ENCODE data around the gene C16orf87. TPM values are rescaled to one million over a fixed set of nuclear protein-coding genes. Genes with fewer than 3 reads are reported as not detected.
"Not testable (repeated sequence)": the region's sequence is repeated elsewhere in the genome, so short reads cannot be mapped to it uniquely, and the experiment has no call there.

Gene C16orf87
- total RNA-seq, 4 donors from 2014 or later: 5.5 to 14.9 (median 7.9) TPM

GRCh38 chr16:46790599-46791270 is 40.2 kb downstream of the C16orf87 start:
- H3K4me3 ChIP-seq (ENCODE audit: low read depth, poor library complexity, severe bottlenecking): no peak overlapping the region
- intact Hi-C loops (cut with DNase I; ENCODE audit: low total_unique reads): no loop called here

DNA sequence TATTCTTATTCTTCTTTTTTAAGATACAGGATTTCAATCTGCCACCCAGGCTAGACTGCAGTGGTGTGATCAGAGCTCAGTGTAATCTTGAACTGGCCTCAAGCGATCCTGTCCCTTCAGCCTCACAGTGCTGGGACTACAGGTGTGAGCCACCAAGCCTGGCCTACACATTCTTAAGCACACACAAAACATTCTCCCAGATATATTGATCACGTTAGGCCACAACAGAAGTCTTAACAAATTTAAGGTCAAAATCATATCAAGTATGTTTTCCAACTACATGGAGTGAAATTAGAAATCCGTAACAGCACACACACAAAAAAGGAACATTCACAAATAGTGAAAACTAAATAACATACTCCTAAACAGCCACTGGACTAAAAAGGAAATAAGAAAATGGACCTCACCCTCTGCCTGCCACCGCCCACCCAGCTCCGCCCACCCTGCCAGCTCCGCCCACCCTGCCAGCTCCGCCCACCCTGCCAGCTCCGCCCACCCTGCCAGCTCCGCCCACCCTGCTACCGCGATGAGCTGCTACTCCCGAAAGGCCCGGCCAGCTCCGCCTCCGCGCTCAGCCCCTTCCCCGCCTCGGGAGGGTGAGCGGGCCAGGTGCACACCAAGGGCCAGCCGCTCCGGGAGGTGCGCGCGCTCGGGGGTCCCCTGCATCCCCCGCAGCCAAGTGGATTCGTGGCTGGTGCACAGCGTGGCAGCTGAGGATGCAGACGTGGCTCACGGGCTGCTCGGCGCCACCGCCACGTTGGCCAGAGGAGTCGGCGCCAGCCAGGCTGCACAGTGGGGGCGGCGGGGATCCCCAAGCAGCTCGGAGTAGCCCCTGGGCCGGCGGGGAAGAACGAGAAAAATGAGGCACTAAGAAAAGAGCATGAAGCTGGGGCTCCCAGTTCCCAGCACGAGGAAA is 41.2 kb downstream of the C16orf87 start:
- 8 to 13% methylated on average over 26 to 43 of the region's 43 CpGs for WGBS, 2 donors
- peak overlapping the region; percentile 64 for H3K4me3 ChIP-seq (ENCODE audit: low read depth, poor library complexity, severe bottlenecking)
- DNase-seq (ENCODE audit: low spot score in 2 of 2): peak; percentile 55 to 90
- TF ChIP-seq CTCF (IDR thresholded peaks at IDR 0.05) (no peak), POLR2A (IDR thresholded peaks at IDR 0.05) (no peak)
- intact Hi-C loops (cut with DNase I; ENCODE audit: low total_unique reads): no loop called here

More at GRCh38 chr16:46790599-46791270, 40.2 kb downstream of the C16orf87 start:
- TF ChIP-seq CTCF (IDR thresholded peaks at IDR 0.05): no peak
- no peak for TF ChIP-seq POLR2A (IDR thresholded peaks at IDR 0.05)
- WGBS, 2 donors: 76 to 84% methylated on average over 8 of the region's 8 CpGs
- no peak for DNase-seq (ENCODE audit: low spot score in 2 of 2)

GRCh38 chr16:46788891-46789474 is 42.0 kb downstream of the C16orf87 start:
- no peak overlapping the region for H3K4me3 ChIP-seq (ENCODE audit: low read depth, poor library complexity, severe bottlenecking)
- DNase-seq (ENCODE audit: low spot score in 2 of 2): no peak
- 77 to 78% methylated on average over 3 of the region's 3 CpGs for WGBS, 2 donors
- intact Hi-C loops (cut with DNase I; ENCODE audit: low total_unique reads): no loop called here
- TF ChIP-seq CTCF (IDR thresholded peaks at IDR 0.05): no peak
- TF ChIP-seq POLR2A (IDR thresholded peaks at IDR 0.05): no peak

GRCh38 chr16:46787909-46788308 is 43.1 kb downstream of the C16orf87 start:
- no peak for DNase-seq (ENCODE audit: low spot score in 2 of 2)
- no peak overlapping the region for H3K4me3 ChIP-seq (ENCODE audit: low read depth, poor library complexity, severe bottlenecking)
- intact Hi-C loops (cut with DNase I; ENCODE audit: low total_unique reads): no loop called here
- TF ChIP-seq POLR2A (IDR thresholded peaks at IDR 0.05): no peak
- TF ChIP-seq CTCF (IDR thresholded peaks at IDR 0.05): no peak
- WGBS, 2 donors: 54 to 93% methylated on average over 1 of the region's 1 CpG

DNA sequence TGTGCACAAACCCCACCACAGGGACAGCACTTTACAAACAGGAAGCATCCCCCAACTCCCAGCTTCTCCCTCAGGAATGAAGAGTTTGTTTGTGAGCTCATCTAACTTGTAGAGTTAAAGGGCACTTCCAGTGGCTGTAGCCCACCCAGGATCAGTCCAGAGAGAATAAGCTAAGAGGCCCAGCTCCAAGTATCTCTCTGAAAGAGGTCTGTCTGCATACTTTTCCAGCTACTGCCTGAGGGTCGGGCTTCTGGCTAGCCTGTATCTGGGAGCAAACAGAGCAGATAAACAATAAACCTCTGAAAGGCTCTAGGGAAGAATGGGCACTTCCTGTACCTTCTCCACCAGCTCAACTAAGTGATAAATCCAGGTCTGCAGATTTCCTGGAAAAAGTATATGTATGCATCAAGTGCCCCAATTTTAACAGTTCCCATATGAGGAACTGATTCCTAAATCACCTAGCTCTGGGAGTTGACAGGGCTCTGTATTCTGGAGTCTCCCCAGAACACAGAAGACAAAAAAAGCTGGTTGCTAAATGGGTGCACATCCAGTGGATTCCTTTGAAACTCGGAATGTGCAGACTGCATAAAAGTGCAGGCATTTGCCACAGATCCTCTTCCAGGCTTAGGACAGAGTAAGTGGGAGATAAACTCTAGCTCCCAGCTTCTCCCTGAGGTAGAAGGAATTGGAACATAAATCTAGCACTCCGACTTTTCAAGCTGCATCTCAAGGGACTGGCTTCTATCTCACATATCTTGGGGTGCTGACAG is 45.7 kb downstream of the C16orf87 start:
- intact Hi-C loops (cut with DNase I; ENCODE audit: low total_unique reads): no loop called here
- TF ChIP-seq CTCF (IDR thresholded peaks at IDR 0.05) (no peak), POLR2A (IDR thresholded peaks at IDR 0.05) (no peak)
- no peak overlapping the region for H3K4me3 ChIP-seq (ENCODE audit: low read depth, poor library complexity, severe bottlenecking)
- 45 to 54% methylated on average over 3 of the region's 3 CpGs for WGBS, 2 donors
- DNase-seq (ENCODE audit: low spot score in 2 of 2): no peak

GRCh38 chr16:46784569-46784968 is 46.4 kb downstream of the C16orf87 start:
- intact Hi-C loops (cut with DNase I; ENCODE audit: low total_unique reads); H3K4me3 ChIP-seq (ENCODE audit: low read depth, poor library complexity, severe bottlenecking): not testable (repeated sequence)
- 68 to 87% methylated on average over 2 of the region's 2 CpGs for WGBS, 2 donors

More at GRCh38 chr16:46784569-46784968, 46.4 kb downstream of the C16orf87 start:
- DNase-seq (ENCODE audit: low spot score in 2 of 2): not testable (repeated sequence)
